B cell (primary cell): ENCODE measurements around the gene DTWD2. TPM values are rescaled to one million over a fixed set of nuclear protein-coding genes. Genes with fewer than 3 reads are reported as not detected.

ENCODE experiments used
- ATAC-seq: fragments of 200-7000 bp; cut with Tn5 transposase; one replicate; pipeline ENCODE4 v1.10.0; 2021; ENCODE audit warnings: low read depth, mild to moderate bottlenecking, moderate number of reproducible peaks, moderate library complexity
- CTCF ChIA-PET: fragments of 350-600 bp; sonication (Branson Sonifier 250); formaldehyde crosslinking; loops from one replicate; lab custom pipeline; 2021; ENCODE audit warnings: antibody characterized with exemption, inconsistent platforms; lab: Charles Lee
- POLR2A ChIA-PET: fragments of 350-600 bp; sonication (Branson Sonifier 250); formaldehyde crosslinking; loops from one replicate; lab custom pipeline; 2021; ENCODE audit warnings: antibody characterized with exemption; lab: Charles Lee
- DNase-seq: peaks from one replicate; pipeline ENCODE4 v3.0.0; 2013
- H2AFZ ChIP-seq: 2 replicates; pipeline ENCODE4 v1.6.1; 2012; ENCODE audit warnings: mild to moderate bottlenecking, low read depth, low read length; ENCODE audit not compliant: insufficient read depth, poor library complexity, severe bottlenecking
- H3K27ac ChIP-seq, 2 donors: 1 replicate in 1 of 2; 2 replicates in 1 of 2; pipeline ENCODE4 v1.5.1; 2012 to 2013; ENCODE audit warnings: low read length in 2 of 2, mild to moderate bottlenecking in 2 of 2, moderate library complexity in 1 of 2
- H3K27me3 ChIP-seq, 4 experiments: fragments of 200-600 bp in 1 of 4; sonication (generic) in 1 of 4; replicated peaks in 1 of 4; 1 replicate in 2 of 4; 2 replicates in 2 of 4; pipeline versions ENCODE4 v1.6.1 to v1.7.0; 2013 to 2016; ENCODE audit warnings: low read length in 3 of 4, mild to moderate bottlenecking in 2 of 4, mixed read lengths in 1 of 4, moderate library complexity in 1 of 4; ENCODE audit not compliant: insufficient read depth in 4 of 4, control insufficient read depth in 3 of 4; ENCODE audit errors: control extremely low read depth in 1 of 4
- H3K36me3 ChIP-seq, 2 experiments: replicated peaks in 1 of 2; 1 replicate in 1 of 2; 2 replicates in 1 of 2; pipeline versions ENCODE4 v1.6.1 to v1.7.1; 2013; ENCODE audit warnings: low read length in 1 of 2; ENCODE audit not compliant: insufficient read depth in 2 of 2, control insufficient read depth in 1 of 2; ENCODE audit errors: control extremely low read depth in 1 of 2, extremely low read depth in 1 of 2
- H3K4me1 ChIP-seq, 2 donors: fragments of 200-600 bp in 1 of 2; sonication (generic) in 1 of 2; 1 replicate in 1 of 2; 2 replicates in 1 of 2; pipeline versions ENCODE4 v1.5.1 to v1.6.1; 2013 to 2017; ENCODE audit warnings: low read length in 2 of 2; ENCODE audit not compliant: control insufficient read depth in 2 of 2, insufficient read depth in 2 of 2
- H3K4me2 ChIP-seq: replicated peaks from 2 replicates; pipeline ENCODE3; 2012; ENCODE audit warnings: mild to moderate bottlenecking, low read depth, low read length; ENCODE audit not compliant: poor library complexity, severe bottlenecking
- H3K4me3 ChIP-seq, 5 experiments: fragments of 200-600 bp in 1 of 5; sonication (generic) in 1 of 5; 1 replicate in 3 of 5; 2 replicates in 2 of 5; pipeline versions ENCODE4 v1.5.1 to v1.7.0; 2011 to 2016; ENCODE audit warnings: low read length in 4 of 5, mild to moderate bottlenecking in 4 of 5, low read depth in 2 of 5, control low read depth in 1 of 5, moderate library complexity in 1 of 5; ENCODE audit not compliant: insufficient read depth in 1 of 5; ENCODE audit errors: control extremely low read depth in 1 of 5, extremely low read depth in 1 of 5
- H3K79me2 ChIP-seq: fragments of 200-600 bp; sonication (generic); one replicate; pipeline ENCODE4 v1.6.0; 2016; ENCODE audit warnings: low read length; ENCODE audit not compliant: control insufficient read depth, insufficient read depth
- H3K9ac ChIP-seq: fragments of 200-600 bp; sonication (generic); 2 replicates; pipeline ENCODE4 v1.6.1; 2017; ENCODE audit warnings: mild to moderate bottlenecking, low read length, moderate library complexity
- H3K9me3 ChIP-seq, 3 donors: one replicate each; pipeline versions ENCODE4 v1.6.1 to v1.7.1; 2013; ENCODE audit warnings: low read length in 2 of 3; ENCODE audit not compliant: control insufficient read depth in 2 of 3, insufficient read depth in 1 of 3; ENCODE audit errors: control extremely low read depth in 1 of 3
- H4K20me1 ChIP-seq: 2 replicates; pipeline ENCODE4 v1.6.0; 2012; ENCODE audit warnings: mild to moderate bottlenecking, low read length; ENCODE audit not compliant: insufficient read depth, control insufficient read depth, poor library complexity, severe bottlenecking
- H3K27ac Mint-ChIP-seq: one replicate; pipeline ENCODE4 v1.8.0; 2021; ENCODE audit warnings: mixed read lengths
- H3K27me3 Mint-ChIP-seq: one replicate; pipeline ENCODE4 v1.8.0; 2021; ENCODE audit warnings: mixed read lengths
- H3K4me1 Mint-ChIP-seq: one replicate; pipeline ENCODE4 v1.8.0; 2021; ENCODE audit warnings: mixed read lengths
- H3K4me3 Mint-ChIP-seq: one replicate; pipeline ENCODE4 v1.8.0; 2021; ENCODE audit warnings: mixed read lengths
- H3K9me3 Mint-ChIP-seq: one replicate; pipeline ENCODE4 v1.8.0; 2022; ENCODE audit warnings: mixed read lengths; ENCODE audit not compliant: insufficient read depth
- CTCF ChIP-seq: fragments of 200-600 bp; IDR thresholded peaks from one replicate; pipeline ENCODE4 v1.8.0; 2022; ENCODE audit warnings: antibody characterized with exemption, mild to moderate bottlenecking
- EZH2 ChIP-seq: IDR thresholded peaks from 2 replicates; pipeline ENCODE4 v1.6.1; 2012; ENCODE audit warnings: borderline replicate concordance, low read depth, mild to moderate bottlenecking, moderate library complexity, low read length; ENCODE audit not compliant: insufficient read depth, poor library complexity, severe bottlenecking
- WGBS: methylation state at CpG from one replicate; pipeline ENCODE4 v1.1.5; 2013; ENCODE audit warnings: missing lambda C conversion rate; ENCODE audit not compliant: insufficient coverage; 5-methylcytosine and 5-hydroxymethylcytosine counted together
- intact Hi-C: fragments of 100-400 bp; cut with micrococcal nuclease; formaldehyde crosslinking; loops from one replicate; pipeline ENCODE4 v1.10.0; 2022
- polyA plus RNA-seq: library from polyadenylated mRNA; depleted of rRNA; stranded (reverse); fragments of >200 nt; gene quantifications from 2 replicates; pipeline ENCODE4 v1.2.3, GENCODE V29; 2012
- total RNA-seq, 2 donors: library from RNA; stranded (reverse); fragments of 120-200 nt in 1 of 2; gene quantifications; 1 replicate in 1 of 2; 2 replicates in 1 of 2; pipeline versions ENCODE4 v1.2.3 to v1.2.4, GENCODE V29; 2013 to 2022

The DTWD2 gene
- total and polyA plus RNA-seq, 2 donors (not counting 1 experiment from before 2014, with no cell fraction given): 3.7 to 6.0 TPM

GRCh38 chr5:119022017-119022745, 33.8 kb upstream of the DTWD2 start:
- intact Hi-C loops: loop anchor here (1.0 to 10.0 kb wide), 7 partner anchors 9 to 430 kb away; partner anchors contain the start of genes DMXL1 and HSD17B4
- Histone ChIP-seq H2AFZ (peak overlapping the region; percentile 47), H3K9ac (peak overlapping the region; percentile 21), H3K4me3 (peak overlapping the region in 1 of 5 experiments; percentile 7), H3K4me1 (peaks cover 64 to 67% of the 10 kb centered on the region in 2 donors), H3K27me3 (no peaks in the 10 kb centered on the region), H4K20me1 (no peaks in the 10 kb centered on the region), H3K27ac (peak overlapping the region; percentile 30 to 78), H3K36me3 (no peaks in the 10 kb centered on the region), H3K9me3 (peaks cover 0 to 4% (median 0%) of the 10 kb centered on the region in 3 donors), H3K79me2 (peaks cover 13% of the 10 kb centered on the region), H3K4me2 (peak overlapping the region; percentile 42)
- Mint-ChIP-seq H3K27ac (peak overlapping the region; percentile 82), H3K9me3 (peaks cover 3% of the 10 kb centered on the region), H3K4me3 (peak overlapping the region; percentile 40), H3K4me1 (peaks cover 65% of the 10 kb centered on the region), H3K27me3 (no peaks in the 10 kb centered on the region)
- WGBS: 32% methylated on average over 4 of the region's 5 CpGs
- DNase-seq: peak; percentile 68
- POLR2A ChIA-PET: interaction anchor here (0.7 to 2.9 kb wide), 3 partner anchors 12 to 246 kb away, joined by 4 to 15 read pairs (median 7); partner anchors contain the start of gene DMXL1
- peak; percentile 62 for ATAC-seq
- no peak for TF ChIP-seq EZH2
- peak; percentile 67 for TF ChIP-seq CTCF
- CTCF ChIA-PET: interaction anchor here (0.6 to 5.0 kb wide), 34 partner anchors 8 to 413 kb away, joined by 3 to 75 read pairs (median 4); partner anchors contain the start of genes DMXL1 and DTWD2
